Activated CD8-positive, alpha-beta T cell treated with anti-CD3 and anti-CD28 coated beads for 36 hours (primary cell): Measurements from ENCODE around the gene TLE4. TPM values are rescaled to one million over a fixed set of nuclear protein-coding genes. Genes with fewer than 3 reads are reported as not detected.

Experiments
- ATAC-seq: fragments of 200-7000 bp; cut with Tn5 transposase; one replicate; pipeline ENCODE4 v1.10.0; 2021; ENCODE audit warnings: mild to moderate bottlenecking, moderate library complexity
- CTCF ChIA-PET: fragments of 350-600 bp; sonication (Branson Sonifier 250); formaldehyde crosslinking; loops from one replicate; lab custom pipeline; 2021; ENCODE audit warnings: antibody characterized with exemption; lab: Charles Lee
- POLR2A ChIA-PET: fragments of 350-600 bp; sonication (Branson Sonifier 250); formaldehyde crosslinking; loops from one replicate; lab custom pipeline; 2021; ENCODE audit warnings: antibody characterized with exemption; lab: Charles Lee
- DNase-seq: peaks from one replicate; pipeline ENCODE4 v3.0.0-alpha.2; 2020
- H3K27ac Mint-ChIP-seq: one replicate; pipeline ENCODE4 v1.8.0; 2021; ENCODE audit warnings: mild to moderate bottlenecking, mixed read lengths
- H3K27me3 Mint-ChIP-seq: one replicate; pipeline ENCODE4 v1.8.0; 2021; ENCODE audit warnings: mixed read lengths
- H3K36me3 Mint-ChIP-seq: one replicate; pipeline ENCODE4 v1.8.0; 2021; ENCODE audit warnings: low read depth, mixed read lengths
- H3K4me1 Mint-ChIP-seq: one replicate; pipeline ENCODE4 v1.8.0; 2021; ENCODE audit warnings: low read depth, mixed read lengths
- H3K4me3 Mint-ChIP-seq: one replicate; pipeline ENCODE4 v1.8.0; 2021; ENCODE audit warnings: mild to moderate bottlenecking, moderate library complexity, mixed read lengths
- H3K9me3 Mint-ChIP-seq: one replicate; pipeline ENCODE4 v1.8.0; 2021; ENCODE audit warnings: mixed read lengths
- CTCF ChIP-seq: fragments of 200-600 bp; IDR thresholded peaks from one replicate; pipeline ENCODE4 v1.8.0; 2022; ENCODE audit warnings: antibody characterized with exemption, mild to moderate bottlenecking
- intact Hi-C: fragments of 100-400 bp; cut with micrococcal nuclease; formaldehyde crosslinking; loops from one replicate; pipeline ENCODE4 v1.10.0; 2022
- total RNA-seq, 2 experiments: library from RNA; stranded (reverse); gene quantifications; one replicate each; pipeline ENCODE4 v1.2.3, GENCODE V29; 2021

TLE4 gene
- total RNA-seq, 2 experiments from 2014 or later: 30.8 to 31.9 TPM

- Mint-ChIP-seq H3K27me3 (no peaks in the 10 kb centered on the region), H3K4me3 (no peak overlapping the region), H3K9me3 (no peaks in the 10 kb centered on the region), H3K27ac (no peak overlapping the region), H3K36me3 (peaks cover 22% of the 10 kb centered on the region), H3K4me1 (peaks cover 47% of the 10 kb centered on the region)
- intact Hi-C loops: no loop called here
- DNase-seq (no peak), ATAC-seq (no peak)
- ChIA-PET POLR2A (interaction anchor here (0.7 kb wide), 1 partner anchor 370 kb away, joined by 3 read pairs; no protein-coding TSS in a partner anchor), CTCF (no interaction called here)
- TF ChIP-seq CTCF: no peak
Observed at GRCh38 chr9:79673614-79674013, 101.8 kb downstream of the TLE4 start.

GRCh38 chr9:79674052-79674777 is 102.5 kb downstream of the TLE4 start:
- ChIA-PET CTCF (interaction anchor here (0.6 kb wide), 1 partner anchor 71 kb away, joined by 3 read pairs; no protein-coding TSS in a partner anchor), POLR2A (no interaction called here)
- H3K9me3 Mint-ChIP-seq: no peaks in the 10 kb centered on the region
- H3K27me3 Mint-ChIP-seq: no peaks in the 10 kb centered on the region
- ATAC-seq: no peak
- intact Hi-C loops: no loop called here
- peaks cover 23% of the 10 kb centered on the region for H3K36me3 Mint-ChIP-seq
- TF ChIP-seq CTCF: no peak
- peaks cover 43% of the 10 kb centered on the region for H3K4me1 Mint-ChIP-seq
- no peak overlapping the region for H3K4me3 Mint-ChIP-seq
- no peak for DNase-seq
- H3K27ac Mint-ChIP-seq: no peak overlapping the region

DNA sequence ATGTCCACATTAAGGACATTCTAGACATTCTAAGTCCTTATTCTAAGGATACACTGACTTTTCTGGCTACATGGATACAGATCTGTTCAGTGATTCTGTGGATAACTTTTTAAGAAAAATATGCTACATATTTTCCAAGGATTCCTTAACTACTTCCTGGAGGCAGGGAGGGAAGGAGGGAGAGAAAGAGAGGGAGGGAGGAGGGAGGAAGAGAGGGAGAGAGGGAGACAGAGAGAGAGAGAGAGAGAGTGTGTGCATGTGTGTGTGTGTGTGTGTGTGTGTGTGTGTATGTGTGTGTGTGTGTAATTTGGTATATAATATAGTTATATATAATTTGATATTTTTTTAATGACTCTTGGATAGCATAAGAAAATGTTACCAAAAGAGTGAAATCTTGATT is 109.8 kb downstream of the TLE4 start:
- no peak for TF ChIP-seq CTCF
- DNase-seq (no peak), ATAC-seq (no peak)
- Mint-ChIP-seq H3K27me3 (no peaks in the 10 kb centered on the region), H3K36me3 (peaks cover 10% of the 10 kb centered on the region), H3K9me3 (no peaks in the 10 kb centered on the region), H3K27ac (no peak overlapping the region), H3K4me1 (peaks cover 46% of the 10 kb centered on the region), H3K4me3 (no peak overlapping the region)
- intact Hi-C loops: loop anchor here (10.0 kb wide), 1 partner anchor 107 kb away; the partner anchor contains the start of gene TLE4
- POLR2A ChIA-PET: no interaction called here
- CTCF ChIA-PET: no interaction called here

DNA sequence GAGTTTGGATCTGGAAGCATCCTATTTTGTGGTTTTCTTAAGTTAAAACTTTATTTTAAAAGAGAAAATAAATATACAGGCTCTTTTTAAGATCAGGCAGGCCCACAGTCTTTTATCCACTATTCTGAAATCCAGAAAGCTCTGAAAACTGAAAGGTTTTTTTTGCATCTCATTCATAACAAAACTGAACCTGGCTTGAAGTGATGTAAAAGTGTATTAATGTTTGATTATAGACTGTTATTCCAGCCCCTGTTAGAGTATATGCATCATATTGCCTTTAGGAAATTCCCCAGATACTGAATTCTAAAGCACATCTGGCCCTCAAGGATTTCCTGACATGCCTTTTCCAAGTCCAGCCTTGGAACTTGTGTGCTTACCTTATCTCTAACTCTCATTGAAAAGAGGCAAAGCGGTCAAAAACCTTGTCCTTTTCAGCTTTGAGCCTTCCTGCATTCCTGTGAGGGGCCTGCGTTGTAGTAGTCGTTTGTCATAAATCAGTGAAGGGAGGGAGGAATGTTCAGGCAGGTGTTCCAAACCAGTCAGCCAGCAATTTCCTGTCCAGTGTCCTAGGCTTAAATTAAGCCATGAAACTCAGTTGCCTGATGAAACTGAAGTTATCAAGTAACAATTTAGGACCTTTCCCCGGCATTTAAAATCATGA is 110.4 kb downstream of the TLE4 start:
- H3K4me3 Mint-ChIP-seq: no peak overlapping the region

More for the DNA sequence above, 110.4 kb downstream of the TLE4 start:
- intact Hi-C loops: loop anchor here (10.0 kb wide), 1 partner anchor 107 kb away; the partner anchor contains the start of gene TLE4
- no peak overlapping the region for H3K27ac Mint-ChIP-seq
- ATAC-seq (no peak), DNase-seq (no peak)
- ChIA-PET CTCF (no interaction called here), POLR2A (no interaction called here)
- H3K9me3 Mint-ChIP-seq: no peaks in the 10 kb centered on the region
- peaks cover 15% of the 10 kb centered on the region for H3K36me3 Mint-ChIP-seq
- no peak for TF ChIP-seq CTCF
- H3K4me1 Mint-ChIP-seq: peaks cover 52% of the 10 kb centered on the region
- no peaks in the 10 kb centered on the region for H3K27me3 Mint-ChIP-seq
